Renal pelvis (tissue), 4 donors: Measurements from ENCODE around the gene BMX. TPM values are rescaled to one million over a fixed set of nuclear protein-coding genes. Genes with fewer than 3 reads are reported as not detected.

Source experiments
- DNase-seq: peaks from one replicate; pipeline ENCODE4 v3.0.0-alpha.2; 2013
- polyA plus RNA-seq, 3 donors: library from polyadenylated mRNA; unstranded; fragments of 120-200 nt; gene quantifications; one replicate each; pipeline ENCODE4 v1.2.1, GENCODE V29; 2013; ENCODE audit not compliant: insufficient read length in 3 of 3

The BMX gene
- polyA plus RNA-seq, 3 donors = 0.21 to 0.80 (median 0.34) TPM

GRCh38 chrX:15567886-15568616 lies 67.4 kb downstream of the BMX start:
- no peak for DNase-seq

- no peak for DNase-seq
Measured at GRCh38 chrX:15570145-15570544, 69.5 kb downstream of the BMX start.

DNA sequence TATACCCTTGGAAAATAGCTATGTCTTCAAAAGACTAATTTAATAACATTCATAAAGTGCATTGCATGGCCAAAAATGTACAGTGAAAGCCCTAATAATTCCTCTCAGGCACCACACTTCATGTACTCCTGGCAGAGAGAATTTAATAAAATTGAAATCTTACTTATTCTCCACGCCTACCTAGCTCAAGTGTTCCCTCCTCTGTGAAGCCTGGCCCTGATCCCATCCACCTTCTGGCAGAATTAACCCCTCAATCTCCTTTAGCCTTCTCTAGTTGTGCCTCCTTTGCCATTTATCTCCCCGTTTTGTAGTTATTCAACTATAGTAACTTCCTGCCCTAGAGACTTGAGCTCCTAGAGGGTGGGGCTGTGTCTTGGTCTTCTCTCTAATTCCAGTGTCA lies 73.4 kb downstream of the BMX start:
- no peak for DNase-seq

- DNase-seq = no peak
Measured at GRCh38 chrX:15576019-15576418, 75.4 kb downstream of the BMX start.

GRCh38 chrX:15579778-15580747 lies 79.5 kb downstream of the BMX start:
- no peak for DNase-seq

- DNase-seq = no peak
Measured at GRCh38 chrX:15594371-15594770, 93.8 kb downstream of the BMX start.

- no peak for DNase-seq
Measured at GRCh38 chrX:15598026-15598425, 97.4 kb downstream of the BMX start.

- no peak for DNase-seq
Measured at GRCh38 chrX:15599461-15599860, 98.9 kb downstream of the BMX start.

GRCh38 chrX:15600049-15600448 lies 99.4 kb downstream of the BMX start:
- no peak for DNase-seq

DNA sequence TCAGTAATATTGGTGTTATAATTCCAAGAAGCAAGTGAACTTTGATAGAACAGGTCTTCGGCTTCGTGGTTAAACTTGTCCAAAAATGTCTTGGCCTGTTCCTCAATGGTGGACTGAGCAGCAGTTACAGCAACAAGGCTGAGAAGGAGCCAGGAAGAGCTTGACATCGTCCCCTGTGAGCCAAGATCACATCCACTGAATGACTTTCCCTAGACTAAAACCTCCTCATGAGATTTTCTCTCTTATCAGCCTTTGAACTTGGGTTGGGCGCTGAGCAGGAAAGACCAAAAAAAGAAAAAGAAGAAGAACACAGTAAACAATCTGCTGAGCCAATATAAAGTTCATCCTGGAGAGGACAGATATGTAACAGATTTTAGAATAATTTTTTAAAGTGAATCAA lies 100.1 kb downstream of the BMX start, which contains the start of gene ACE2:
Gene ACE2 (minus strand): TSS at position 216 of the 400 bp plus-strand sequence. CDS start 49 bp downstream, at position 167.
- no peak for DNase-seq

- DNase-seq = no peak
Measured at GRCh38 chrX:15601932-15602331, 101.3 kb downstream of the BMX start.

- DNase-seq = no peak
Measured at GRCh38 chrX:15602761-15603160, 102.2 kb downstream of the BMX start.

- DNase-seq = no peak
Measured at GRCh38 chrX:15605226-15605625, 104.6 kb downstream of the BMX start.

Other genes with a start within 250 kb of the BMX start
- 10 to 100 TPM; 12.7 to 15.4 (median 14.5) TPM for gene ASB9, start 230.7 kb upstream of the BMX start, polyA plus RNA-seq
- gene ASB11, start 185.2 kb upstream of the BMX start, polyA plus RNA-seq = not detected
- gene PIGA, start 165.3 kb upstream of the BMX start, polyA plus RNA-seq = 10 to 100 TPM; 14.4 to 20.4 (median 19.9) TPM
- gene VEGFD, start 116.4 kb upstream of the BMX start, polyA plus RNA-seq = under 1 TPM; 0.37 to 0.53 (median 0.39) TPM
- 1 to 10 TPM; 4.2 to 5.1 (median 4.6) TPM for gene PIR, start 7.5 kb upstream of the BMX start, polyA plus RNA-seq
- 10 to 100 TPM; 51.2 to 58.0 (median 51.7) TPM for gene ACE2, start 100.2 kb downstream of the BMX start, polyA plus RNA-seq
- gene CLTRN, start 164.0 kb downstream of the BMX start, polyA plus RNA-seq = 10 to 100 TPM; 18.8 to 20.8 (median 20.8) TPM
- 10 to 100 TPM in 1 of 3 donors, 1 to 10 TPM in 2; 5.9 to 14.2 (median 8.7) TPM for gene CA5B, start 237.5 kb downstream of the BMX start, polyA plus RNA-seq